Endometrium (tissue), 2 donors: ENCODE data around the gene PRR35.

Experiments
- FAIRE-seq: peaks from 2 replicates; lab custom pipeline; 2012; peaks lifted over from hg19 to GRCh38; lab: Jason Lieb, UNC
- donor health status: control.
- donor health status: control.

Gene PRR35

GRCh38 chr16:560204-560700 lies at the start of gene PRR35:
PRR35 (plus strand) TSS chr16:560394; CDS start chr16:563295, 2,901 bp downstream.
- no peak for FAIRE-seq

GRCh38 chr16:512802-513201 lies 47.4 kb upstream of the PRR35 start:
- FAIRE-seq: no peak

DNA sequence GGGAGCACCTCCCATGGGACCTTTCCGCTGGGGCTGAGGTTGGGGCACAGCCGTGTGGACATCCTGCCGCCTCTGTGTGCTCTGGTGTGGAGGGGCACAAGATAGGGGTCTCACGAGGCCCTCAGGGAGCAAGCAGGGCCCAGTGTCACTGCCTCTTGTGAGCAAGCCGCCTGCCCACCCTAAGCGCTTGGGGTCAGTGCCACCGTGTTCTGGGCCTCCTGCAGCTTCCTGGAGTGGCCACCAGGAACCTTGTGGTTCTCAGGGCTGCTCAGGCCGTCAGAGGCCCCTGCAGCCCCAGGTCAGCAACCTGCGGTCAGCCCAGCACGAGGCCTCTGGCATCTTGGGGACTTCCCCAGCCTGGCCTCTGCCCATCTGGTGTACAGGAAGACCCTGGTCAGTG lies 46.2 kb upstream of the PRR35 start:
- FAIRE-seq: no peak

- no peak for FAIRE-seq
Observed at GRCh38 chr16:515175-515938, 44.8 kb upstream of the PRR35 start.

- no peak for FAIRE-seq
Observed at GRCh38 chr16:515939-516226, 44.3 kb upstream of the PRR35 start.

DNA sequence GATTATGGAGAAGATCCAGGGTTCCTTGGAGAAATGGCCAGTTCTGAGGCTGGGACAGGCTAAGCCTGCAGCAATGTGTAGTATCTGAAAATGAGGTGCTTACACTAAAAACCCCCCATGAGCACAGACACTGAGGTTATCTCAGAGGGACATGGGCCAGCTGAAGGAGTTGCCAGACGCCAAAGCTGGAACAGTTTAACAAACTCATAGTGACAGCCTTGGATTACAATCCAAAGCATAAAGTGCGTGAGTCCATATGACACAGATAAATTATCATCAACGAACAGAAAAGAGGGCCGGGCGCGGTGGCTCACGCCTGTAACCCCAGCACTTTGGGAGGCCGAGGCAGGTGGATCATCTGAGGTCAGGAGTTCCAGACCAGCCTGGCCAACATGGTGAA lies 43.9 kb upstream of the PRR35 start:
- FAIRE-seq: no peak

DNA sequence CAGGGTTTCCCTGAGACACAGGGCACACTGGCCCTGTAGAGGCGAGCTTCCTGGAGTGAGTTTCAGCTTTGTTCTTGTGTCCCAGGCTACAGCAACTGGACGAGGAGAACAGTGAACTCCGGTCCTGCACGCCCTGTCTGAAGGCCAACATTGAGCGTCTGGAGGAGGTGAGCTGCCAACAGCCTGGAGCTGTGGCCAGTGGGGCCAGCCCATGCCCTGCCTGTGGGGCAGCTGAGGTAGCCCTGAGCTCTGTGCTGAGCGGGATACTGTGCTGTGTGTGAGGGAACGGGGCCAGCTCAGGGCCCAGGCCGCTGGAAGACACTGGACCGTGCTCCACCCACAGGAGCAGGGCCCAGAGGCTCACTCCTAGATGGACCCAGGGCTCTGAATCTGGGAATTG lies 41.3 kb upstream of the PRR35 start:
- no peak for FAIRE-seq

- no peak for FAIRE-seq
Observed at GRCh38 chr16:519425-519824, 40.8 kb upstream of the PRR35 start.

DNA sequence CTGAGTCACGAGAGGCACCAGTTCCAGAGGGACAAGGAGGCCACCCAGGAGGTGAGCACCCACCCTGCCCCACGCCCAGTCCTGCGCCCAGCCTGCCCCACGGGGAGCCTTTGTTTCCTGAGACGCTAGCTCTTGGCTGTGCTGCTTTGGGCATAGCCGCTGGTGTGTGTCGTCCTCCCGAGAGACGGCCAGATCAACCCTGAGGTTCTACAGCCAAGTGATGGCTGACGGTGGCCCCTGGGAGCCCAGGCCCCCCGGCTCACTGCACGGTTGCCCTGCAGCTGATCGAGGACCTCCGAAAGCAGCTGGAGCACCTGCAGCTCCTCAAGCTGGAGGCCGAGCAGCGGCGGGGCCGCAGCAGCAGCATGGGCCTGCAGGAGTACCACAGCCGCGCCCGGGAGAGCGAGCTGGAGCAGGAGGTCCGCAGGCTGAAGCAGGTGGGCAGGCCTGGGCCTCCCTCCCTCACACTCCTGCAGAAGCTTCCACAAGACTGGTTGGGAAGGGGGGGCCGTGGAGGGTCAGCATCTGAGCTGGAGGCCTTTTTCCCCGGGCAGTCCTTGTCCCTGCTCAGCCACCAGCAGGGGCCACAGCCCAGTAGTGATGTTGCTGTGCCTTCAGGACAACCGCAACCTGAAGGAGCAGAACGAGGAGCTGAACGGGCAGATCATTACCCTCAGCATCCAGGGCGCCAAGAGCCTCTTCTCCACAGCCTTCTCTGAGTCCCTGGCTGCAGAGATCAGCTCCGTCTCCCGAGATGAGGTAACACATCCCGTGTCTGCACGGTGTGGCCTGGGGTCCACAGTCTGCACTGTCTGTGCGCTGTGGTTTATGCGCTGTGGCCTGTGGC lies 40.1 kb upstream of the PRR35 start:
- no peak for FAIRE-seq

- no peak for FAIRE-seq
Observed at GRCh38 chr16:520847-521246, 39.3 kb upstream of the PRR35 start.

GRCh38 chr16:521381-522210 lies 38.6 kb upstream of the PRR35 start:
- FAIRE-seq: no peak

- no peak for FAIRE-seq
Observed at GRCh38 chr16:522320-523096, 37.7 kb upstream of the PRR35 start.

DNA sequence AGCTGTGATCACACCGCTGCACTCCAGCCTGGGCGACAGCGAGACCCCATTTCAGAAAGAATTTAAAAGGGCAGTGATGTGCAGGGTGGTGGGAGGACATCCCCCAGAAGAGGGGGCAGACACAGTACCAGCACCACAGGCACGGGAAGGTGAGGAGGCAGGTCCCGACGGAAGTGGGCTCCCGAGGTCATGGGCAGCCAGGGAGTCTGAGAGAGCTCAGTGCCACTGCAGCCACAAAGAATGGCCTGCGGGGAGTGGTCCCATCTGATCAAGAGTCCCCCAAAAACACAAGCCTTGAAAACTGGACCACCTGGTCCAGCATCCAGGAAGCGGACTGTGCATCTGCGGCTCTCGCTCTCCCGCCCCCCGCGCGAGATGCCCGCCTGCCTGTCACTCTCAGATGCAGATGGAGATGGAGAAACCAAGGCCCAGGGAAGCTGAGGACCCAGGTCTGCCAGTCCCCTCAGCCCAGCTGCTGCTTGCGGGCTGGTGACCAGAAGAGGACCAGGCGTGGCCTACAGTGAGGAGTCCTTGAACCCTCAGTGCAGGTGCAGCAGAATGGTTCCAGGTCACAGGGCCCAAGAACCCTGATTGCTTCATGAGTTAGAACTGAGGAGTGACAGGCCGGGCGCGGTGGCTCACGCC lies 37.0 kb upstream of the PRR35 start:
- FAIRE-seq: no peak

- FAIRE-seq: no peak
Observed at GRCh38 chr16:524274-525040, 35.7 kb upstream of the PRR35 start.

DNA sequence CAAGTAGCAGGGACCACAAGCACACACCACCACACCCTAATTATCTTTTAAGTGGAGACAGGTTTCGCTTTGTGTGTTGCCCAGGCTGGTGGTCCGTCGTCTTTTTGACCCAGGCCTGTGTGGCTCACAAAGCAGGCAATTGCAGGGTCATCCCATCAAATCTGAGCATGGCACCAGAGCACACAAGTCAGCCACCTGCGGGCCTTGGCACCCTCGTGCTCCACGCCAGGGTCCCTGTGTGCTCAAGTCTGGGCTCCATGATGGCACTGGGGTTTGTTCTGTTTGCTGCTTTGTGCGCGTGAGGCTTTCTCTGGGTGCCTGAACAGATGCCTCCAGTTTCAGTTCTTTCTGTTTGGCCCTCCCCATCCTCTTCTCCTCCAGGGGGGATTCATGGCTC lies 35.1 kb upstream of the PRR35 start:
- FAIRE-seq: no peak

- no peak for FAIRE-seq
Observed at GRCh38 chr16:525520-526180, 34.5 kb upstream of the PRR35 start.

DNA sequence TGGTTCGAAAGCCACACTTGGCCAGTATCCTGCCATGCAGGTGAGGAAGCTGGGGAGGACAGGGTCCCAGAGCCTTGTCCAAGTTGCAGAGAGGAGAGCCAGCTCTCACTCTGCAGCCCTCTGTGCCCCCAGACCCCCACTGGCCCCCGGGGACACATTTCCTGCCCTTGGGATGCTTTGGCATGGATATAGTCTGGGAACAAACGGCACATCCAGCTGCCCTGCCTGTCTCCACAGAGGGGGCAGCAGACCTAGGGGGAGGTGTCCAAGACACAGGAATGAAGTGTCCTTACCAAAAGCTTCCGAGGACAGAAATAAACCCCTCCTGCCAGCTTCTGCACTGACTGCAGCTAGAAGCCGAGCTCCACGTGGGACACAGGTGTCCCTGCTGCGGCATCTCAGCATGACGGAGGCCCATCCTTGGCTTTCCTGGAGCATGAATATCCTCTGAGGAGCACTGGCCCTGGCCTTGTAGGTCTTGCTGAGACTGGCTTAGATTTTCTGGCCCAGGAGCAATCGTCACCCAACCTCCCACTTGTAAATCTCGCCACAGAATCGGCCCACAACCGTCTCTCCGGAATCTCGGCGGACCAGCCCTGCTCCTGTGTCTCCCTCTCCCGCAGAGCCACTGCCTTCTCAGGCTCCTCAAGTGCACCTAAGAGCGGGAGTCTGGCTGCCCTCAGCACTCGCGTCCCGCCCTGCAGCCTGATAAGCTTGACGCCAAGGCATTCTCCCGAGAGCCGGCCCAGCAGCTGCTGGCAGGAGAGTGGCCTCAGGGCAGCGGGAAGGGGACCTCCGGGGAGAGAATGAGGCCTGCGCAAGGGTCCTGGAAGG lies 33.8 kb upstream of the PRR35 start:
- FAIRE-seq: no peak

DNA sequence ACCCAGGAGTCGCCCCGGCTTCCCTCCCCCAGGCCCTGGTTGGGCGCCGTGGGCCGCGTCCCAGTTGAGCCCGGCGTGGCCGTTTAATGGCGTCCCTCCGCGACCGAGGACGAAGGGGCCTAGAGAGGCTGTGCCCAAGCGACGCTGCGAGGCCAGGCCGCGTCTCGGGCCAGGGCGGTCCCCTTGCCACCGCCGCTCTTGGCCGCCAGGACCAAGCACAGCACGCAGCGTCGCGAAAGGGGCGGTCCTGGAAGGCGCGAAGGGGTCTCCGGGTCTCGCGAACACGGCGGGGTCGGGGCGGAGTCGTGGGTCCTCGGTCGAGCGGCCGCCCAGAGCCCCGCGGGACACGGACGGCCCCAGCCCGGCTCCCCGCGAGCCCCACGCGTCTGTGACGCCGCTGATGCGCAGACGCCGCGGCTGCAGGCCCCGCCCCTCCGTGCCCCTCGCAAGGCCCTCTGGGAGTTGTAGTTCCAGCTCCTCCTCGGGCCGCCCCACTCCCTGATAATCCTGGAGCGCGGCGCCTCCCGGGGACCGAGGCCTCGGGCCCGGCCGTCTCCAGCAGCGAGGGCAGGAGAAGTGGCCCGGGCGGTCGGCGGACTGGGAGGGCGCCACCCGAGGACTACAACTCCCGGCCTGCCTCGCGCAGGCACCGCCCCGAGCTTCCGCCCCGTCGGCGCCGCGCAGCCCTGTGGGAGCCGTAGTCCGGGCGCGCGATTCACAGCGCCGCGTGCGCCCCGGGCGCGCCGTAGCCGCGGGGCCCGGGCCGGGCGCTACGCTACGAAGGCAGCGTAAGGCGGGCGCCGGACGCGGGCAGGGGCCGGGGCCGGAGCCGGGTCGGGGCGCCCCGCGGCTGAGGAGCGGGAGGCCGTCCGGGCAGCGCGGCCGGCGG lies 32.9 kb upstream of the PRR35 start, which contains the start of gene CAPN15:
CAPN15 (plus strand) TSS at position 698 of the 889 bp plus-strand sequence. CDS start 19,127 bp downstream, outside the sequence.
- FAIRE-seq: no peak
